Glutamatergic neuron (in vitro differentiated cells): Measurements from ENCODE around the gene CDCA4. TPM values are rescaled to one million over a fixed set of nuclear protein-coding genes. Genes with fewer than 3 reads are reported as not detected.

Experiments
- DNase-seq: peaks from one replicate; pipeline ENCODE4 v3.0.0; 2022
- H3K27ac Mint-ChIP-seq: one replicate; pipeline ENCODE4 v1.8.0; 2020; ENCODE audit warnings: mild to moderate bottlenecking, mixed read lengths, inconsistent platforms; ENCODE audit not compliant: unreplicated experiment
- H3K27me3 Mint-ChIP-seq: one replicate; pipeline ENCODE4 v1.8.0; 2020; ENCODE audit warnings: mild to moderate bottlenecking, moderate library complexity, mixed read lengths, inconsistent platforms; ENCODE audit not compliant: unreplicated experiment
- H3K36me3 Mint-ChIP-seq: one replicate; pipeline ENCODE4 v1.8.0; 2020; ENCODE audit warnings: mild to moderate bottlenecking, mixed read lengths, inconsistent platforms; ENCODE audit not compliant: unreplicated experiment
- H3K4me1 Mint-ChIP-seq: one replicate; pipeline ENCODE4 v1.8.0; 2020; ENCODE audit warnings: mild to moderate bottlenecking, low read depth, mixed read lengths, inconsistent platforms; ENCODE audit not compliant: unreplicated experiment
- H3K4me3 Mint-ChIP-seq: one replicate; pipeline ENCODE4 v1.8.0; 2020; ENCODE audit warnings: mild to moderate bottlenecking, mixed read lengths, inconsistent platforms; ENCODE audit not compliant: unreplicated experiment
- H3K9me3 Mint-ChIP-seq: one replicate; pipeline ENCODE4 v1.8.0; 2020; ENCODE audit warnings: mild to moderate bottlenecking, moderate library complexity, mixed read lengths, inconsistent platforms; ENCODE audit not compliant: unreplicated experiment
- total RNA-seq: library from RNA; stranded (reverse); fragmentation: NEBNext Ultra II Directional; extraction: Animal tissue kit (Norgen Biotek cat#: 25700); gene quantifications from one replicate; pipeline ENCODE4 v1.2.1, GENCODE V29; 2021; ENCODE audit not compliant: unreplicated experiment
- TF ChIP-seq, protein P1 (sequence below): fragments of 200-600 bp; sonication (generic); IDR thresholded peaks from one replicate; pipeline ENCODE4 v1.5.0; 2021; ENCODE audit not compliant: partially characterized antibody, unreplicated experiment

CDCA4 gene
- total RNA-seq, 1 donor from 2014 or later = 23.2 TPM

DNA sequence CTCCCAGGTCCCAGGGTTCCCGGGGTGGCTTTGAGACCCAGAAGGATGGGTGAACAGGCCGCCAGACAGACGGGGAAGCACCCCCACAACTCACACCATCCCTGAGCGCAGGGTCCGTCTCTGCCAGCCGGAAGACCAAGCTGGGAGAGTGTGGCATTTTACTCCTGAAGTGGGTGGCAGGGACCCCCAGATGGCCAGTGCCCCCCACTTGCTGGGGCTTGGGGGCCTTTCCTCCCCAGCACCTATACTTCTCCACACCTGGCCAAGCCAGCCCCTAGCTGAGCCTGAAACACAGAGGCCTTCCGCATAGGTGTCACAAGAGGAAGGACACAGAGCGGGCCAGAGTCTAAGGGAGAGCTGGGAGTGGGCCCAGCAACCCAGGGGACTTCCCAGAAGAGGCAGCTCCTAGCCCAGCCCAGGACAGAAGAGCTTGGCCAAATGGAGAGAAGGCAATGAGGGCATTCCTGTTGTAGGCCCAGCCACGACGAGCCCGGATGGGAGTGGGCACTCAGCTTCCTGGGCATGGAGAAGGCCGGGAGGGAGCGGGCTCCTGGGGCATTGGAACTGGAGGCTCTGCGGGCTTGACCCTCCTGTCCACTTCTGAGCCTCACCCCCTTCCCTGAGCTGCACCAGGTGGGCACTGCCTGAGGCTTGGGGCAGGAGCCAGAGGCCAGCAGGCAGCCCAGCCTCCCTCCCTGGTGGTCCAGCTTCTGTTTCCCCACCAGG lies 46.1 kb downstream of the CDCA4 start:
- peaks cover 6% of the 10 kb centered on the region for H3K4me1 Mint-ChIP-seq
- TF ChIP-seq, protein P1, sequence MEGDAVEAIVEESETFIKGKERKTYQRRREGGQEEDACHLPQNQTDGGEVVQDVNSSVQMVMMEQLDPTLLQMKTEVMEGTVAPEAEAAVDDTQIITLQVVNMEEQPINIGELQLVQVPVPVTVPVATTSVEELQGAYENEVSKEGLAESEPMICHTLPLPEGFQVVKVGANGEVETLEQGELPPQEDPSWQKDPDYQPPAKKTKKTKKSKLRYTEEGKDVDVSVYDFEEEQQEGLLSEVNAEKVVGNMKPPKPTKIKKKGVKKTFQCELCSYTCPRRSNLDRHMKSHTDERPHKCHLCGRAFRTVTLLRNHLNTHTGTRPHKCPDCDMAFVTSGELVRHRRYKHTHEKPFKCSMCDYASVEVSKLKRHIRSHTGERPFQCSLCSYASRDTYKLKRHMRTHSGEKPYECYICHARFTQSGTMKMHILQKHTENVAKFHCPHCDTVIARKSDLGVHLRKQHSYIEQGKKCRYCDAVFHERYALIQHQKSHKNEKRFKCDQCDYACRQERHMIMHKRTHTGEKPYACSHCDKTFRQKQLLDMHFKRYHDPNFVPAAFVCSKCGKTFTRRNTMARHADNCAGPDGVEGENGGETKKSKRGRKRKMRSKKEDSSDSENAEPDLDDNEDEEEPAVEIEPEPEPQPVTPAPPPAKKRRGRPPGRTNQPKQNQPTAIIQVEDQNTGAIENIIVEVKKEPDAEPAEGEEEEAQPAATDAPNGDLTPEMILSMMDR = no peak
- H3K36me3 Mint-ChIP-seq = no peaks in the 10 kb centered on the region
- H3K4me3 Mint-ChIP-seq = no peak overlapping the region
- H3K9me3 Mint-ChIP-seq = peaks cover 13% of the 10 kb centered on the region
- DNase-seq = peak; percentile 19
- H3K27me3 Mint-ChIP-seq = peaks cover 7% of the 10 kb centered on the region
- H3K27ac Mint-ChIP-seq = no peak overlapping the region

DNA sequence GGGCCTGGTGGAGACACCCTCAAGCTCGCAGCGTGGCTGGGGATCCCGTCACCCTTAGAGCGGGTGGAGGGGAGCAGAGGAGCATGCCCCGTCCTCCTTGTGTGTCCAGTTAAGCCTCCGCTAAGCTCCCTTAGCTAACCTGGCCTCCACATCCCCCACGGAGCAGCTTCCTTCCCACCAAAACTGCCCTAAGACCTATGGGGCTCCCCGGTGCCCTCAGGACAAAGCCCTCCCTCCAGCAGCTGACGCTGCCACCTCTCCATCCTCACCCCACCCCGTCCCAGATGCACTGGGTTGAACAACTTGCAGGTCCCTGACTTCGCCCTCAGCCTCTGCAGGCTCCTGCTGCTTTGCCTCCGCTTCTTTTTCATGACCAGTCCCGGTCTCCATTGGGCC lies 46.7 kb downstream of the CDCA4 start:
- H3K36me3 Mint-ChIP-seq = no peaks in the 10 kb centered on the region

DNA sequence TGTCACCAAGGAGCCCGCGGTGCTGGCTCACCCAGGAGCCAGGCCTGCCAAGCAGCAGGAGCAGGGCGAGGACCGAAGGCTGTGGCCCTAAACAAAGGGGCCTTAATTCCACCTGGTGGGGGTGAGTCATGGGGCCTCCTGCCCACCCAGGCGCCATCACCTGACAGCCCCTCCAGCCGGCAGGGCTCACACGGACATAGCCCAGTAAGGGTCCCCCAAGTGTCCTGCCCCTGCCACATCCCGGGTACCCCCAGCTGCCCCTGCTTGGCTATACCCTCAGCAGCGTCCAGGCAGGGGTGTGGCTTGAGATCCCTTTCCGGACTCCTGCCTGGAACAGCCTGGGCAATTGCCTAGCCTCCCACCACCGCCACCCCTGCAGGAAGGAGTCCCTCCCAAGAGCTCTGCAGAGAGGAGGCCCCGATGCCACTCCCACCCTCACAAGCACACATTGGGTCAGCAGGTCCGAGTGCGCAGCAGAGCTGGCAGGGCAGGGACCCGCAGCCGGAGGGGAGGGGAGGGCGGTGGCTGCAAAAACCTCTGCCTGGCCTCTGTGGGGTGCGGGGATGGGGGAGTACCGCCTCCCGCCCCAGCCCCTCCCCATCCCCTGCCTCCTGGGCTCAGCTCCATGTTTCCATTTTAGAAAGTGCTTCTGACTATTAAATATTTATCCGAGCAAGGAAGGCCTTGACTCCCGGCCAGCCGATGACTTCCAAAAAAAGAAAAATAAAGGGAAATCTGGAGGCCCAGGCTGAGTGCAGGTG lies 47.3 kb downstream of the CDCA4 start:
- TF ChIP-seq, protein P1 = no peak
- DNase-seq = peak; percentile 22
- no peak overlapping the region for H3K4me3 Mint-ChIP-seq
- H3K9me3 Mint-ChIP-seq = peaks cover 6% of the 10 kb centered on the region
- H3K36me3 Mint-ChIP-seq = no peaks in the 10 kb centered on the region
- peaks cover 6% of the 10 kb centered on the region for H3K27me3 Mint-ChIP-seq
- peaks cover 12% of the 10 kb centered on the region for H3K4me1 Mint-ChIP-seq
- H3K27ac Mint-ChIP-seq = no peak overlapping the region

More for the DNA sequence above, 46.7 kb downstream of the CDCA4 start:
- H3K4me3 Mint-ChIP-seq = no peak overlapping the region
- TF ChIP-seq, protein P1 = no peak
- H3K27me3 Mint-ChIP-seq = peaks cover 6% of the 10 kb centered on the region
- H3K4me1 Mint-ChIP-seq = peaks cover 9% of the 10 kb centered on the region
- H3K9me3 Mint-ChIP-seq = peaks cover 7% of the 10 kb centered on the region
- peak; percentile 10 for DNase-seq
- no peak overlapping the region for H3K27ac Mint-ChIP-seq

DNA sequence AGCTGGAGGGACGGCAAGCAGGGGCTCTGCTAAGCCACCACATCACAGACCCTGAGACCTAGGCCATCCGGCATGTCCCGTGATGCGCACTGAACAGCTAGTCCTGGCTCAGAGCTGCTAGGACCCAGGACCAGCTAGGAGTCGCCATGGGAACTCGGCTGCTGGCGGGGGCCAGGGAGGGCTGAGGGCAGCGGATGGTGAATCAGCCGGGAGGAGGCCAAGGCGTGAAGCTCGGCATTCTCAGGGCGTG lies 47.8 kb downstream of the CDCA4 start:
- Mint-ChIP-seq H3K27ac (no peak overlapping the region), H3K9me3 (peaks cover 6% of the 10 kb centered on the region), H3K27me3 (peaks cover 6% of the 10 kb centered on the region), H3K4me1 (peaks cover 12% of the 10 kb centered on the region), H3K4me3 (no peak overlapping the region), H3K36me3 (no peaks in the 10 kb centered on the region)
- TF ChIP-seq, protein P1 = no peak
- peak; percentile 21 for DNase-seq
